A549 (cell line): Measurements from ENCODE around the gene NEAT1.

Experiments
- BHLHE40 ChIP-seq: IDR thresholded peaks from 2 replicates; pipeline ENCODE4 v1.6.1; 2012; ENCODE audit warnings: low read depth, low read length, inconsistent platforms
- CHD4 ChIP-seq: fragments of 200-600 bp; sonication (generic); IDR thresholded peaks from 2 replicates; pipeline ENCODE4 v1.6.1; 2016; ENCODE audit warnings: antibody characterized with exemption, mild to moderate bottlenecking, borderline replicate concordance
- CTCF ChIP-seq: fragments of >200 bp; sonication (Bioruptor Twin); formaldehyde crosslinking; IDR thresholded peaks from 3 replicates; pipeline ENCODE4 v1.5.1; 2016
- EP300 ChIP-seq, 2 experiments: fragments of >200 bp; sonication (Bioruptor Twin); formaldehyde crosslinking; IDR thresholded peaks; 2 replicates in 1 of 2; 3 replicates in 1 of 2; pipeline ENCODE4 v1.6.1; 2016 to 2017
- MAX ChIP-seq: IDR thresholded peaks from 2 replicates; pipeline ENCODE4 v1.6.1; 2012
- NR3C1 ChIP-seq: fragments of >200 bp; sonication (Bioruptor Twin); formaldehyde crosslinking; IDR thresholded peaks from 3 replicates; pipeline ENCODE4 v1.6.1; 2017
- SMC3 ChIP-seq: fragments of >200 bp; sonication (Bioruptor Twin); formaldehyde crosslinking; IDR thresholded peaks from 3 replicates; pipeline ENCODE4 v1.6.1; 2018; ENCODE audit warnings: inconsistent platforms
- TF ChIP-seq, protein P1 (sequence below): fragments of 250-450 bp; sonication (Bioruptor Pico); IDR thresholded peaks from 2 replicates; pipeline ENCODE4 v1.5.0; 2021; ENCODE audit warnings: mild to moderate bottlenecking, moderate library complexity, borderline replicate concordance

DNA sequence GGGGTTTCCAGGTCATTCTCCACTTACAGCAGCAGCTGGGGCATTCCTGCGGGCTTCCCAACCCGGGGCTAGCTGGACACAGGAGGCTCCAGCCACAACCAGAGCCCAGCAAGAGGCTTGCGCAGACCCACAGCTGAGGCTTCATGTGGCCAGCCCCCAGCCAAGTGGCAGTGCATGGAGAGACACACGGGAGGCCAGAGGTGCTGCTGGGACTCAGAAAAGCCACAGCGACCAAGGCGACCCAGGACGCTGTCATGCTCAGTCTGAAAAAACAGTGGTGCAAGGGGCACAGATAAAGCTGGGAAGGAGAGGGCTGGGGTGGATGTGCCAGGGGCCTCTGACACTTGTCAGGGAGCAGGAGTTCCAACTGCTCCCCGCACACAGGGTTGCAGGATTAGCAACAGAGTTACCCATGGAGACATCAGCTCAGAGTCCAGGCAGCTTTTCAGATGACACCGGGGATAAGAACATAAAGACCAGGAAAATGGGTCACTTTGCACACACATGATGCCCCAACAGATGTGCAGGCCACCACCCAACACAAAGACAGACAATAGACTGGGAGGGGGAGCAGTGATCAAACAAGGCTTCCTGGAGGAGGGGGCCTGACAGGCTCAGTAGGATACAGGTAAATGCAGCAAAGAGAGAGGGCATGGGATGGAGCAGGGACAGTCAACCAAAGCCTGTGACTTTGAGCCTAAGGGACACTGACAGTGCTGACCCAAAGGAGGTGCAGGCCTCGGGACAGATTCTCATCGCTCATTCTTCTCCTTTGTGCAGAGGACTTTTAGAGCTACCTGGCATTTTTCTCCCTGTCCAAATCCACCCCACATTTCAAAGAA is 6.9 kb upstream of the NEAT1 start:
- TF ChIP-seq SMC3: no peak
- TF ChIP-seq MAX: no peak
- no peak for TF ChIP-seq CTCF
- TF ChIP-seq BHLHE40: no peak
- TF ChIP-seq CHD4: no peak
- no peak for TF ChIP-seq NR3C1
- TF ChIP-seq, protein P1, sequence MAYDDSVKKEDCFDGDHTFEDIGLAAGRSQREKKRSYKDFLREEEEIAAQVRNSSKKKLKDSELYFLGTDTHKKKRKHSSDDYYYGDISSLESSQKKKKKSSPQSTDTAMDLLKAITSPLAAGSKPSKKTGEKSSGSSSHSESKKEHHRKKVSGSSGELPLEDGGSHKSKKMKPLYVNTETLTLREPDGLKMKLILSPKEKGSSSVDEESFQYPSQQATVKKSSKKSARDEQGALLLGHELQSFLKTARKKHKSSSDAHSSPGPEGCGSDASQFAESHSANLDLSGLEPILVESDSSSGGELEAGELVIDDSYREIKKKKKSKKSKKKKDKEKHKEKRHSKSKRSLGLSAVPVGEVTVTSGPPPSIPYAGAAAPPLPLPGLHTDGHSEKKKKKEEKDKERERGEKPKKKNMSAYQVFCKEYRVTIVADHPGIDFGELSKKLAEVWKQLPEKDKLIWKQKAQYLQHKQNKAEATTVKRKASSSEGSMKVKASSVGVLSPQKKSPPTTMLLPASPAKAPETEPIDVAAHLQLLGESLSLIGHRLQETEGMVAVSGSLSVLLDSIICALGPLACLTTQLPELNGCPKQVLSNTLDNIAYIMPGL (CRISPR knock-in tag): no peak
- no peak for TF ChIP-seq EP300 (IDR thresholded peaks at IDR 0.05)
